IPS-18a (cell line): ENCODE results near the gene ARL17B.
"Not testable (repeated sequence)": the region's sequence is repeated elsewhere in the genome, so short reads cannot be mapped to it uniquely, and the experiment has no call there.

Experiments used
- H3K27ac ChIP-seq: one replicate; pipeline ENCODE4 v1.5.1; 2013; ENCODE audit warnings: low read length
- H3K27me3 ChIP-seq: one replicate; pipeline ENCODE4 v1.6.1; 2013; ENCODE audit warnings: mild to moderate bottlenecking, low read length; ENCODE audit not compliant: control insufficient read depth, insufficient read depth
- H3K36me3 ChIP-seq: one replicate; pipeline ENCODE4 v1.6.1; 2013; ENCODE audit warnings: low read depth, low read length; ENCODE audit not compliant: control insufficient read depth
- H3K4me1 ChIP-seq: one replicate; pipeline ENCODE4 v1.6.1; 2013; ENCODE audit warnings: low read depth, low read length; ENCODE audit not compliant: control insufficient read depth
- H3K4me3 ChIP-seq: one replicate; pipeline ENCODE4 v1.5.1; 2013; ENCODE audit warnings: low read length
- H3K9ac ChIP-seq: one replicate; pipeline ENCODE4 v1.6.1; 2013; ENCODE audit warnings: mild to moderate bottlenecking, low read length, moderate library complexity
- H3K9me3 ChIP-seq: one replicate; pipeline ENCODE4 v1.6.1; 2013; ENCODE audit warnings: low read depth, low read length; ENCODE audit not compliant: control insufficient read depth

ARL17B gene

GRCh38 chr17:46361755-46362154 lies at the start of gene ARL17B:
TSS of gene ARL17B (minus strand) at chr17:46361766. CDS start at chr17:46358397, 3,369 bp downstream.
- not testable (repeated sequence) for H3K36me3 ChIP-seq

GRCh38 chr17:46409864-46410263 lies 48.3 kb upstream of the ARL17B start:
- H3K27ac ChIP-seq, H3K9ac ChIP-seq, H3K9me3 ChIP-seq, H3K27me3 ChIP-seq, H3K4me3 ChIP-seq, H3K36me3 ChIP-seq, H3K4me1 ChIP-seq: not testable (repeated sequence)

More at GRCh38 chr17:46361755-46362154, at the start of gene ARL17B:
- not testable (repeated sequence) for H3K27ac ChIP-seq, H3K9ac ChIP-seq, H3K4me1 ChIP-seq, H3K9me3 ChIP-seq, H3K4me3 ChIP-seq, H3K27me3 ChIP-seq

- H3K36me3 ChIP-seq, H3K27me3 ChIP-seq, H3K27ac ChIP-seq, H3K4me3 ChIP-seq, H3K9ac ChIP-seq, H3K4me1 ChIP-seq, H3K9me3 ChIP-seq: not testable (repeated sequence)
Measured at GRCh38 chr17:46407155-46407554, 45.6 kb upstream of the ARL17B start.

- not testable (repeated sequence) for H3K4me3 ChIP-seq, H3K27ac ChIP-seq, H3K4me1 ChIP-seq, H3K9me3 ChIP-seq, H3K27me3 ChIP-seq, H3K36me3 ChIP-seq, H3K9ac ChIP-seq
Measured at GRCh38 chr17:46401033-46401787, 39.6 kb upstream of the ARL17B start.

GRCh38 chr17:46400543-46400942 lies 39.0 kb upstream of the ARL17B start:
- not testable (repeated sequence) for H3K36me3 ChIP-seq, H3K27ac ChIP-seq, H3K9ac ChIP-seq, H3K27me3 ChIP-seq, H3K4me1 ChIP-seq, H3K4me3 ChIP-seq, H3K9me3 ChIP-seq

- not testable (repeated sequence) for H3K9ac ChIP-seq, H3K27ac ChIP-seq, H3K27me3 ChIP-seq, H3K36me3 ChIP-seq, H3K4me1 ChIP-seq, H3K9me3 ChIP-seq, H3K4me3 ChIP-seq
Measured at GRCh38 chr17:46399993-46400392, 38.4 kb upstream of the ARL17B start.

GRCh38 chr17:46396292-46396691 lies 34.7 kb upstream of the ARL17B start:
- not testable (repeated sequence) for H3K9ac ChIP-seq, H3K36me3 ChIP-seq, H3K4me3 ChIP-seq, H3K27me3 ChIP-seq, H3K9me3 ChIP-seq, H3K27ac ChIP-seq, H3K4me1 ChIP-seq

- not testable (repeated sequence) for H3K4me1 ChIP-seq, H3K9me3 ChIP-seq, H3K9ac ChIP-seq, H3K27me3 ChIP-seq, H3K36me3 ChIP-seq, H3K4me3 ChIP-seq, H3K27ac ChIP-seq
Measured at GRCh38 chr17:46393702-46394101, 32.1 kb upstream of the ARL17B start.

GRCh38 chr17:46385491-46385890 lies 23.9 kb upstream of the ARL17B start:
- H3K27ac ChIP-seq, H3K36me3 ChIP-seq, H3K4me1 ChIP-seq, H3K4me3 ChIP-seq, H3K9me3 ChIP-seq, H3K9ac ChIP-seq, H3K27me3 ChIP-seq: not testable (repeated sequence)

- H3K36me3 ChIP-seq, H3K9me3 ChIP-seq, H3K27ac ChIP-seq, H3K27me3 ChIP-seq, H3K9ac ChIP-seq, H3K4me1 ChIP-seq, H3K4me3 ChIP-seq: not testable (repeated sequence)
Measured at GRCh38 chr17:46383118-46383517, 21.6 kb upstream of the ARL17B start.

- H3K9ac ChIP-seq, H3K4me1 ChIP-seq, H3K36me3 ChIP-seq, H3K9me3 ChIP-seq, H3K4me3 ChIP-seq, H3K27me3 ChIP-seq, H3K27ac ChIP-seq: not testable (repeated sequence)
Measured at GRCh38 chr17:46373418-46373817, 11.9 kb upstream of the ARL17B start.

GRCh38 chr17:46372236-46373229 lies 11.0 kb upstream of the ARL17B start:
- H3K4me3 ChIP-seq, H3K27me3 ChIP-seq, H3K9ac ChIP-seq, H3K9me3 ChIP-seq, H3K36me3 ChIP-seq, H3K27ac ChIP-seq, H3K4me1 ChIP-seq: not testable (repeated sequence)
